ENCODE results near the gene DIP2C. TPM values are rescaled to one million over a fixed set of nuclear protein-coding genes. Genes with fewer than 3 reads are reported as not detected.
"Not testable (repeated sequence)": the region's sequence is repeated elsewhere in the genome, so short reads cannot be mapped to it uniquely, and the experiment has no call there.

Gene DIP2C
- total RNA-seq, 2 donors from 2014 or later = 9.6 to 11.9 TPM

DNA sequence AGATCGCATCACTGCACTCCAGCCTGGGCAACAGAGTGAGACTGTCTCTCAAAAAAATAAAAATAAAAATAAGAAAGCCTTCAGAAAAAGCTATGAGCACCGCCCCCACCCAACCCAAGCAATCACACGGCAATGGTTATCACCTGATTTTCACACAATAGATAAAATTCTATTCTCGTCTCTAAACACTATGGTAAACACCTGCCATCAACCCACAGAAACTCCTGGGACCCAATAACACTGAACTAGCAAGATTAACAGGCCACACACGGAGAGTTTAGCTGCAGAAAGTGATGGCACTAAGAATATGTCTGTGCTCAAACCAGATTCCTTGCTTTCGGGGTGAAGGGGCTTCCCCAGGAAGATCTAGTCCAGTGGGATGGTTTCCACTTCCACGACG, 173.8 kb downstream of the DIP2C start:
- WGBS, 2 donors = 67 to 69% methylated on average over 8 of the region's 8 CpGs
- H3K9me3 ChIP-seq = no peaks in the 10 kb centered on the region
- H3K4me3 ChIP-seq = no peak overlapping the region
- TF ChIP-seq, protein P1, sequence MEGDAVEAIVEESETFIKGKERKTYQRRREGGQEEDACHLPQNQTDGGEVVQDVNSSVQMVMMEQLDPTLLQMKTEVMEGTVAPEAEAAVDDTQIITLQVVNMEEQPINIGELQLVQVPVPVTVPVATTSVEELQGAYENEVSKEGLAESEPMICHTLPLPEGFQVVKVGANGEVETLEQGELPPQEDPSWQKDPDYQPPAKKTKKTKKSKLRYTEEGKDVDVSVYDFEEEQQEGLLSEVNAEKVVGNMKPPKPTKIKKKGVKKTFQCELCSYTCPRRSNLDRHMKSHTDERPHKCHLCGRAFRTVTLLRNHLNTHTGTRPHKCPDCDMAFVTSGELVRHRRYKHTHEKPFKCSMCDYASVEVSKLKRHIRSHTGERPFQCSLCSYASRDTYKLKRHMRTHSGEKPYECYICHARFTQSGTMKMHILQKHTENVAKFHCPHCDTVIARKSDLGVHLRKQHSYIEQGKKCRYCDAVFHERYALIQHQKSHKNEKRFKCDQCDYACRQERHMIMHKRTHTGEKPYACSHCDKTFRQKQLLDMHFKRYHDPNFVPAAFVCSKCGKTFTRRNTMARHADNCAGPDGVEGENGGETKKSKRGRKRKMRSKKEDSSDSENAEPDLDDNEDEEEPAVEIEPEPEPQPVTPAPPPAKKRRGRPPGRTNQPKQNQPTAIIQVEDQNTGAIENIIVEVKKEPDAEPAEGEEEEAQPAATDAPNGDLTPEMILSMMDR (IDR thresholded peaks at IDR 0.05) = no peak
- no peak for TF ChIP-seq POLR2A (IDR thresholded peaks at IDR 0.05)
- H3K4me1 ChIP-seq = peaks cover 33% of the 10 kb centered on the region
- no peaks in the 10 kb centered on the region for H3K36me3 ChIP-seq (replicated peaks in 1 of 2; ENCODE audit: insufficient read depth in 1 of 2, low read depth in 2 of 2)
- no peak for DNase-seq
- H3K27ac ChIP-seq = peak overlapping the region in 1 of 4 donors; percentile 92
- H3K27me3 ChIP-seq = no peaks in the 10 kb centered on the region
- no peak for ATAC-seq
- intact Hi-C loops (cut with DNase I) = no loop called here

DNA sequence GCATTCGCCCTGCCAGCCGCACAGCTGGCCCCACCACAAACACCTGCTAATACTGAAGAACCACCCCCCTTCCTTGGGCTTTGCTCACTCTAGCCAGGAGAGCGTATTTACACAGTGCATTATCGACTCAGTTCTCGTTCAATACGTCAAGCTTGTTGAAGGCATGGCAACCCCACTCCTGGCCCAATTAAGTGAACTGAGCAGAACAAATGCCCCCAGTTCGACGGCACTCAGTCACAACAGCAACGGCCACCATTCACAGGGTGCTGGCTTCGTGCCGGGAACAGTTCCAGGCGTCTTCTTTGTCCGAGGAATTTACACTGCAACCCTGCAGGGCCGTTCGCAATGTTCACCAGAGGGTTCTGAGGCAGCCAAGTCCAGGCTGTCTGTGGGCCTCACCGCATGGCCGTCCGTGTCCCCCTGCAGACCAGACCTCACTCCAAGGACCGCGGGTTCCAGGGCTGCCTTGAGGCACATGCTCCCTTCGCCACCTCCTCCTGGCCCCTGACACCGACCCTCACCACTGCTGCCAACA, 175.3 kb downstream of the DIP2C start:
- Histone ChIP-seq H3K4me1 (peaks cover 34% of the 10 kb centered on the region), H3K9me3 (no peaks in the 10 kb centered on the region), H3K4me3 (no peak overlapping the region), H3K36me3 (replicated peaks in 1 of 2; ENCODE audit: insufficient read depth in 1 of 2, low read depth in 2 of 2) (no peaks in the 10 kb centered on the region), H3K27me3 (no peaks in the 10 kb centered on the region), H3K27ac (peak overlapping the region; percentile 55 to 92 (median 70))
- ATAC-seq (peak; percentile 83), DNase-seq (peak; percentile 74 to 90 (median 82))
- TF ChIP-seq, protein P1 (IDR thresholded peaks at IDR 0.05) = no peak
- peak in 1 of 3 donors; percentile 46 for TF ChIP-seq POLR2A (IDR thresholded peaks at IDR 0.05)
- WGBS, 2 donors = 27 to 34% methylated on average over 22 of the region's 22 CpGs
- intact Hi-C loops (cut with DNase I) = no loop called here

GRCh38 chr10:513393-513792, 176.1 kb downstream of the DIP2C start:
- Histone ChIP-seq H3K27me3 (no peaks in the 10 kb centered on the region), H3K9me3 (no peaks in the 10 kb centered on the region), H3K4me3 (no peak overlapping the region), H3K27ac (peak overlapping the region; percentile 55 to 92 (median 70)), H3K4me1 (peaks cover 34% of the 10 kb centered on the region), H3K36me3 (replicated peaks in 1 of 2; ENCODE audit: insufficient read depth in 1 of 2, low read depth in 2 of 2) (no peaks in the 10 kb centered on the region)
- ATAC-seq = peak; percentile 67
- intact Hi-C loops (cut with DNase I) = no loop called here
- TF ChIP-seq, protein P1 (IDR thresholded peaks at IDR 0.05) = no peak
- peak; percentile 33 to 66 (median 54) for DNase-seq
- WGBS, 2 donors = 24 to 26% methylated on average over 18 of the region's 18 CpGs

GRCh38 chr10:512661-513060, 176.8 kb downstream of the DIP2C start:
- 91 to 98% methylated on average over 4 to 5 of the region's 5 CpGs for WGBS, 2 donors
- DNase-seq; H3K9me3 ChIP-seq; ATAC-seq; intact Hi-C loops (cut with DNase I); H3K4me3 ChIP-seq; H3K27me3 ChIP-seq; H3K36me3 ChIP-seq (replicated peaks in 1 of 2; ENCODE audit: insufficient read depth in 1 of 2, low read depth in 2 of 2): not testable (repeated sequence)
- Histone ChIP-seq H3K27ac (peak overlapping the region in 2 of 4 donors; percentile 77 to 92), H3K4me1 (peaks cover 34% of the 10 kb centered on the region)

DNA sequence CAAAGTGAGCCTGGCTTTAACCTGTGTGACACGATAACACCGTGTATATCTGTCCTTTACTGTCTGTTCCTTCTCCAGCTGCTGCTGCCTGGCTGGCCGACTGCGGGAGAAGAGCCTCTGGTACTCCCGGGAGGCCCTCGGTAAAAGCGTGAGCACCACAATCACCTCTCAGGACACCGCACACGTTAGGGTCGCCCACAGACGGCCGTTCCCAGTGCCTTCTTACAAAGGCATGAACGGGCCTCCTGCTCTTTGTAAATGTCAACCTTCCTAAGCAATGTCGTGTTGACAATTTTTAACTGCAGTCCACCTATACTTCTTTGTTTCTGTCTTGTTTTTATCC, 177.6 kb downstream of the DIP2C start:
- ATAC-seq = no peak
- H3K9me3 ChIP-seq = no peaks in the 10 kb centered on the region
- peak overlapping the region in 1 of 4 donors; percentile 27 for H3K27ac ChIP-seq
- 79 to 84% methylated on average over 14 of the region's 14 CpGs for WGBS, 2 donors
- no peaks in the 10 kb centered on the region for H3K36me3 ChIP-seq (replicated peaks in 1 of 2; ENCODE audit: insufficient read depth in 1 of 2, low read depth in 2 of 2)
- TF ChIP-seq POLR2A (IDR thresholded peaks at IDR 0.05) = no peak
- TF ChIP-seq, protein P1 (IDR thresholded peaks at IDR 0.05) = no peak
- DNase-seq = no peak
- no peaks in the 10 kb centered on the region for H3K27me3 ChIP-seq
- peaks cover 34% of the 10 kb centered on the region for H3K4me1 ChIP-seq
- no peak overlapping the region for H3K4me3 ChIP-seq
- intact Hi-C loops (cut with DNase I) = no loop called here
